Heart left ventricle (tissue), 13 donors: ENCODE data around the gene MYL2.

Source experiments
- CTCF ChIP-seq, 12 donors: fragments of 200-600 bp; sonication (generic) in 4 of 12; IDR thresholded peaks; one replicate each; pipeline versions ENCODE4 v1.5.0 to v1.8.0; 2018 to 2022; ENCODE audit warnings: antibody characterized with exemption in 12 of 12, mild to moderate bottlenecking in 5 of 12
- POLR2A ChIP-seq, 2 donors: fragments of 450-650 bp; IDR thresholded peaks; one replicate each; pipeline ENCODE4 v1.6.1; 2017; ENCODE audit warnings: antibody characterized with exemption in 2 of 2, mild to moderate bottlenecking in 2 of 2, moderate library complexity in 2 of 2
- donor health status: ischemic (EF 13 %, LVEDD 7.1; RV severe dilation, severe dysfunction).
- donor health status: DM: no; HTN: yes; CAD: no.
- donor health status: DM: no; HTN: no; CAD: no.
- donor health status: ischemic (EF 25% LVEDD 6.9; RV normal size, moderate dysfunction).
- donor health status: ischemic (EF 25% LVEDD 5.7; RV mildly dilated, moderate dysfunction).
- donor health status: ischemic (EF 35%, LVEDD 5.7; RV mildly dilated, moderate dysfunction).
- donor health status: nonischemic (EF 11% LVEDD 7.7; RV severe dilation, severe dysfunction).
- donor health status: DM: yes; HTN: yes; CAD: no.
- donor health status: PGD.
- donor health status: ischemic (EF 29% LVEDD 5.4; RV normal size, mild dysfunction).
- donor health status: nonischemic (EF 23%, LVEDD 6.1; RV moderate dilation, normal function).

- no peak for TF ChIP-seq CTCF (IDR thresholded peaks at IDR 0.05)
- TF ChIP-seq POLR2A (IDR thresholded peaks at IDR 0.05): no peak
Measured at GRCh38 chr12:110922652-110923051, 2.3 kb upstream of the MYL2 start.
